SK-N-SH (cell line): ENCODE results near the gene AFAP1. TPM values are rescaled to one million over a fixed set of nuclear protein-coding genes. Genes with fewer than 3 reads are reported as not detected.
A peak's percentile ranks its signal among the peaks of the same experiment; 100 is the strongest.

Experiments used
- CTCF ChIA-PET: fragments of 300-600, 350-600 bp; formaldehyde crosslinking; extraction: SDS; loops from one replicate; lab custom pipeline; 2021; lab: Yijun Ruan, JAX
- POLR2A ChIA-PET: fragments of 350-600 bp; sonication (Branson Sonifier 250); formaldehyde crosslinking; extraction: SDS; loops from one replicate; lab custom pipeline; 2020; ENCODE audit warnings: antibody characterized with exemption, inconsistent platforms; lab: Yijun Ruan, JAX
- DNase-seq: peaks from one replicate; pipeline ENCODE4 v3.0.0; 2012
- H2AFZ ChIP-seq: fragments of 200-600 bp; sonication (generic); 2 replicates; pipeline ENCODE4 v1.8.1; 2016; ENCODE audit warnings: antibody characterized with exemption, mild to moderate bottlenecking, low read depth
- H3F3A ChIP-seq: fragments of 200-600 bp; sonication (generic); replicated peaks from 2 replicates; pipeline ENCODE3; 2016; ENCODE audit warnings: antibody characterized with exemption, mild to moderate bottlenecking; ENCODE audit not compliant: insufficient read depth
- H3K27ac ChIP-seq, 2 experiments: fragments of 200-500 bp in 1 of 2; fragments of 200-600 bp in 1 of 2; sonication (Bioruptor generic) in 1 of 2; sonication (generic), shearing (Covaris generic) in 1 of 2; 2 replicates each; pipeline versions ENCODE4 v1.5.1 to v1.6.1; 2014 to 2016; ENCODE audit warnings: low read depth in 2 of 2, inconsistent platforms in 1 of 2, low read length in 1 of 2, mild to moderate bottlenecking in 1 of 2, mixed read lengths in 1 of 2
- H3K27me3 ChIP-seq: fragments of 200-600 bp; sonication (generic), shearing (Covaris generic); 2 replicates; pipeline ENCODE4 v1.6.1; 2016; ENCODE audit warnings: mixed run types; ENCODE audit not compliant: insufficient read depth
- H3K36me3 ChIP-seq, 2 experiments: fragments of 200-500 bp in 1 of 2; fragments of 200-600 bp in 1 of 2; sonication (Bioruptor generic) in 1 of 2; sonication (generic) in 1 of 2; replicated peaks in 1 of 2; 2 replicates each; pipeline versions ENCODE3 to v1.5.1; 2014 to 2016; ENCODE audit warnings: low read length in 1 of 2, mild to moderate bottlenecking in 1 of 2; ENCODE audit not compliant: insufficient read depth in 2 of 2, control insufficient read depth in 1 of 2
- H3K4me1 ChIP-seq, 2 experiments: fragments of 200-500 bp in 1 of 2; fragments of 200-600 bp in 1 of 2; sonication (Bioruptor generic) in 1 of 2; sonication (generic), shearing (Covaris generic) in 1 of 2; 2 replicates each; pipeline versions ENCODE4 v1.5.1 to v1.6.1; 2014 to 2016; ENCODE audit warnings: low read depth in 1 of 2, low read length in 1 of 2, mixed run types in 1 of 2; ENCODE audit not compliant: insufficient read depth in 2 of 2, control insufficient read depth in 1 of 2
- H3K4me2 ChIP-seq: fragments of 200-600 bp; sonication (generic), shearing (Covaris generic); 2 replicates; pipeline ENCODE4 v1.6.1; 2017; ENCODE audit warnings: mixed run types
- H3K4me3 ChIP-seq, 2 experiments: fragments of 200-500 bp in 1 of 2; fragments of 200-600 bp in 1 of 2; sonication (Bioruptor generic) in 1 of 2; sonication (generic), shearing (Covaris generic) in 1 of 2; 2 replicates each; pipeline versions ENCODE4 v1.5.1 to v1.8.1; 2014 to 2016; ENCODE audit warnings: low read depth in 2 of 2, inconsistent platforms in 1 of 2, low read length in 1 of 2, mild to moderate bottlenecking in 1 of 2, mixed read lengths in 1 of 2, moderate library complexity in 1 of 2
- H3K79me2 ChIP-seq: fragments of 200-600 bp; sonication (generic); 2 replicates; pipeline ENCODE4 v1.8.1; 2017; ENCODE audit warnings: mild to moderate bottlenecking; ENCODE audit not compliant: insufficient read depth
- H3K9ac ChIP-seq: fragments of 200-600 bp; sonication (generic); 2 replicates; pipeline ENCODE4 v1.6.1; 2017; ENCODE audit warnings: mixed run types
- H3K9me2 ChIP-seq: fragments of 200-600 bp; sonication (generic); 2 replicates; pipeline ENCODE4 v1.6.1; 2017; ENCODE audit warnings: mixed run types
- H3K9me3 ChIP-seq: fragments of 200-600 bp; sonication (generic); 2 replicates; pipeline ENCODE4 v1.6.1; 2017; ENCODE audit warnings: mixed run types, mild to moderate bottlenecking, moderate library complexity
- H4K20me1 ChIP-seq: fragments of 200-600 bp; sonication (generic); 2 replicates; pipeline ENCODE4 v1.6.1; 2017; ENCODE audit warnings: mild to moderate bottlenecking, mixed run types; ENCODE audit not compliant: insufficient read depth
- CHD2 ChIP-seq: fragments of 150-350 bp; IDR thresholded peaks from 2 replicates; pipeline ENCODE4 v1.6.1; 2018; ENCODE audit warnings: low read length; ENCODE audit not compliant: partially characterized antibody
- ELF1 ChIP-seq: IDR thresholded peaks from 2 replicates; pipeline ENCODE4 v1.4.0; 2012
- EZH2phosphoT487 ChIP-seq: fragments of 200-600 bp; sonication (generic); IDR thresholded peaks from 2 replicates; pipeline ENCODE4 v1.6.1; 2017; ENCODE audit warnings: low read depth, mixed run types, mild to moderate bottlenecking, antibody characterized with exemption, moderate library complexity, borderline replicate concordance
- FOXM1 ChIP-seq: IDR thresholded peaks from 2 replicates; pipeline ENCODE4 v1.4.0; 2012; ENCODE audit warnings: low read depth, mild to moderate bottlenecking
- JUND ChIP-seq: IDR thresholded peaks from 2 replicates; pipeline ENCODE4 v1.4.0; 2012
- MEF2A ChIP-seq: IDR thresholded peaks from 2 replicates; pipeline ENCODE4 v1.4.0; 2012; ENCODE audit warnings: low read depth, borderline replicate concordance
- NFIC ChIP-seq: IDR thresholded peaks from 2 replicates; pipeline ENCODE4 v1.4.0; 2012; ENCODE audit warnings: borderline replicate concordance
- NRF1 ChIP-seq: IDR thresholded peaks from 2 replicates; pipeline ENCODE4 v1.6.1; 2012; ENCODE audit warnings: low read depth, mild to moderate bottlenecking, low read length
- RAD21 ChIP-seq: IDR thresholded peaks from 2 replicates; pipeline ENCODE4 v1.6.1; 2012; ENCODE audit warnings: mild to moderate bottlenecking, low read length
- RCOR1 ChIP-seq: fragments of 150-350 bp; IDR thresholded peaks from 2 replicates; pipeline ENCODE4 v1.6.1; 2017; ENCODE audit warnings: antibody characterized with exemption, low read length
- RFX5 ChIP-seq: IDR thresholded peaks from 2 replicates; pipeline ENCODE4 v1.6.1; 2012; ENCODE audit warnings: mild to moderate bottlenecking, improper control_type of control experiment, low read length
- RXRA ChIP-seq: IDR thresholded peaks from 2 replicates; pipeline ENCODE4 v1.4.0; 2012; ENCODE audit warnings: low read depth, mild to moderate bottlenecking, borderline replicate concordance
- SIN3A ChIP-seq: IDR thresholded peaks from 2 replicates; pipeline ENCODE4 v1.6.1; 2012; ENCODE audit warnings: low read depth, mild to moderate bottlenecking, low read length, moderate library complexity, borderline replicate concordance
- SMC3 ChIP-seq: IDR thresholded peaks from 2 replicates; pipeline ENCODE4 v1.6.1; 2012; ENCODE audit warnings: low read depth, low read length, improper control_type of control experiment
- TAF1 ChIP-seq: IDR thresholded peaks from 2 replicates; pipeline ENCODE4 v1.6.1; 2012; ENCODE audit warnings: low read depth, mild to moderate bottlenecking, low read length, moderate library complexity, borderline replicate concordance
- TCF12 ChIP-seq: IDR thresholded peaks from 2 replicates; pipeline ENCODE4 v1.4.0; 2012
- YY1 ChIP-seq: IDR thresholded peaks from 2 replicates; pipeline ENCODE4 v1.4.0; 2012; ENCODE audit warnings: low read depth, mild to moderate bottlenecking
- WGBS: methylation state at CpG from one replicate; pipeline ENCODE4 v1.1.6; 2017; ENCODE audit warnings: low lambda C conversion rate; 5-methylcytosine and 5-hydroxymethylcytosine counted together
- polyA plus RNA-seq, 3 experiments: library from polyadenylated mRNA; depleted of rRNA; stranded (reverse); fragments of >200 nt; gene quantifications; 2 replicates each; pipeline ENCODE4 v1.2.3, GENCODE V29; 2012
- TF ChIP-seq, protein P1 (sequence below): IDR thresholded peaks from 2 replicates; pipeline ENCODE4; 2012
- TF ChIP-seq, protein P2 (sequence below): fragments of 150-350 bp; IDR thresholded peaks from 2 replicates; pipeline ENCODE4 v1.6.1; 2016; ENCODE audit warnings: mild to moderate bottlenecking, low read depth, low read length
- TF ChIP-seq, protein P3 (sequence below): fragments of 200-600 bp; sonication (generic); IDR thresholded peaks from 2 replicates; pipeline ENCODE4 v1.6.1; 2017; ENCODE audit warnings: antibody characterized with exemption, mild to moderate bottlenecking, moderate library complexity

Gene AFAP1
- polyA plus RNA-seq, 1 of the 3 experiments (the other 2 are of a cell fraction), result 67.9 TPM

DNA sequence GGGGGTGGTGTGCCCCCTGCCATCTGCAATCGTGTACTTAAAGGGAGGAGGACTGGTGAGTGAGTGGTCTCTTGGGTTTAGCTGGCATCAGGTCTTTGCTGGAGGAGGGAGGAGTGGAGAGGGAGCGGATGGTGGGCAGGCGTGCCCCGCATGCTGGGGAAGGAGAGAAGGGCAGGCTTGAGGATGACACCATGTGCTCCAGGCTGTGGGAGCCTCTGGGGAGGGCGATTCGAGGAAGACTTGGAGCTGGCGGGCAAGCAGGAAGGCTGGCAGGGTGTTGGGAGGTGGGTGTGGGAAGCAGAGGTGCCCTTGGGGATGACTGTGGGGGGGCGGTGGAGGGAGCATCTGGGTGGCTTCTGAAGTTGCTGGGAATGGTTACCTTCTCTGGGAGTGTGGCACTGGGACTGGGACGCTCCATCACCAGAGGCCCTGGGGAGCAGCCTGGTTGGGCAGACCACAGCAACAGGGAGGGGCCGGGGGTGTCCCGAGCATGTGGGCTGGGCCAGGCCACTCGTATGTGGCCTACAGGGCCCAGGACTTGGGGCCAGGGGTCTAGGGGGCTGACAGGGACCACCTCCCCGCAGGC, 30.8 kb upstream of the AFAP1 start:
- H3K4me3 ChIP-seq, result no peak overlapping the region

DNA sequence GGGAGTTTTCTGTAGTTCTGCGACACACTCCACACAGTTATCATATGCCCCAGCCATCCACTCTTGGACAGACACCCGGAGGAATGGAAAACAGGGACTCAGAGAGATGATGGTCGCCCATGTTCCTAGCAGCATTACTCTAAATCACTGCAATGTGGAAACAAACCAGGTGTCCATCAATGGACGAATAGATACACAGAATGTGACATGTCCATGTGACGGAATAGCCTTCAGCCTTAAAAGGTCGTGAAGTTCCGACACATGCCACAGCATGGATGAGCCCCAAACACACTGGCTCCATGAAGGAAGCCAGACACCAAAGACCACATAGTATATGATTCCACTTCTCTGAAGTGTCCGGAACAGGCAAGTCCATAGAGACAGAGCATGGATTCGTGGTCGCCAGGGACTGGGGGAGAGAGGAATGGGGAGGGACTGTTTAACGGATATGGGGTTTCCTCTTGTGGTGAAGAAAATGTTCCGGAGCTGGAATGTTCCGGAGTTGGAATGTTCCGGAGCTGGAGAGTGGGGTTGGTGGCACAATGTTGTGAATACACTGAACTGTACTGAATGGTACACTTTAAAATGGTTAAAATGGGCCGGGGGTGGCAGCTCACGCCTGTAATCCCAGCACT, 28.7 kb upstream of the AFAP1 start:
- Histone ChIP-seq H3K9me2 (no peaks in the 10 kb centered on the region), H3K27ac (no peak overlapping the region), H3K79me2 (peaks cover 10% of the 10 kb centered on the region; the same call in 1 of the 2 replicates), H3K9ac (no peak overlapping the region), H3K36me3 (no peaks in the 10 kb centered on the region), H3K4me1 (peaks cover 27 to 37% of the 10 kb centered on the region in 2 experiments; a peak in 3 of 4 replicates), H4K20me1 (no peaks in the 10 kb centered on the region), H3K4me2 (peak overlapping the region; percentile 8; the same call in 1 of the 2 replicates), H3K27me3 (no peaks in the 10 kb centered on the region), H2AFZ (peak overlapping the region; percentile 66), H3K9me3 (no peaks in the 10 kb centered on the region), H3K4me3 (no peak overlapping the region), H3F3A (peaks cover 27% of the 10 kb centered on the region)
- WGBS, result 91% methylated on average over 16 of the region's 16 CpGs
- no peak for DNase-seq
- CTCF ChIA-PET, result interaction anchor here (0.9 to 4.0 kb wide), 6 partner anchors 9 to 166 kb away, joined by 3 to 19 read pairs (median 4); no protein-coding TSS in a partner anchor
- POLR2A ChIA-PET, result no interaction called here
- no peak for TF ChIP-seq RAD21
- TF ChIP-seq NRF1, result no peak
- TF ChIP-seq RFX5, result no peak
- no peak for TF ChIP-seq JUND
- TF ChIP-seq NFIC, result no peak
- no peak for TF ChIP-seq FOXM1
- TF ChIP-seq, protein P1, sequence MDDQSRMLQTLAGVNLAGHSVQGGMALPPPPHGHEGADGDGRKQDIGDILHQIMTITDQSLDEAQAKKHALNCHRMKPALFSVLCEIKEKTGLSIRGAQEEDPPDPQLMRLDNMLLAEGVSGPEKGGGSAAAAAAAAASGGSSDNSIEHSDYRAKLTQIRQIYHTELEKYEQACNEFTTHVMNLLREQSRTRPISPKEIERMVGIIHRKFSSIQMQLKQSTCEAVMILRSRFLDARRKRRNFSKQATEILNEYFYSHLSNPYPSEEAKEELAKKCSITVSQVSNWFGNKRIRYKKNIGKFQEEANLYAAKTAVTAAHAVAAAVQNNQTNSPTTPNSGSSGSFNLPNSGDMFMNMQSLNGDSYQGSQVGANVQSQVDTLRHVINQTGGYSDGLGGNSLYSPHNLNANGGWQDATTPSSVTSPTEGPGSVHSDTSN, result no peak
- no peak for TF ChIP-seq MEF2A
- TF ChIP-seq EZH2phosphoT487, result no peak
- TF ChIP-seq, protein P2, sequence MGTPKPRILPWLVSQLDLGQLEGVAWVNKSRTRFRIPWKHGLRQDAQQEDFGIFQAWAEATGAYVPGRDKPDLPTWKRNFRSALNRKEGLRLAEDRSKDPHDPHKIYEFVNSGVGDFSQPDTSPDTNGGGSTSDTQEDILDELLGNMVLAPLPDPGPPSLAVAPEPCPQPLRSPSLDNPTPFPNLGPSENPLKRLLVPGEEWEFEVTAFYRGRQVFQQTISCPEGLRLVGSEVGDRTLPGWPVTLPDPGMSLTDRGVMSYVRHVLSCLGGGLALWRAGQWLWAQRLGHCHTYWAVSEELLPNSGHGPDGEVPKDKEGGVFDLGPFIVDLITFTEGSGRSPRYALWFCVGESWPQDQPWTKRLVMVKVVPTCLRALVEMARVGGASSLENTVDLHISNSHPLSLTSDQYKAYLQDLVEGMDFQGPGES, result no peak
- TF ChIP-seq ELF1, result no peak
- no peak for TF ChIP-seq RXRA

More for the DNA sequence above, 30.8 kb upstream of the AFAP1 start:
- Histone ChIP-seq H3K4me2 (peak overlapping the region; percentile 64), H3K9me3 (no peaks in the 10 kb centered on the region), H3K9me2 (no peaks in the 10 kb centered on the region), H4K20me1 (no peaks in the 10 kb centered on the region), H3K27me3 (no peaks in the 10 kb centered on the region), H3K36me3 (no peaks in the 10 kb centered on the region), H3K4me1 (peaks cover 24 to 31% of the 10 kb centered on the region in 2 experiments; a peak in 3 of 4 replicates), H3F3A (peaks cover 28% of the 10 kb centered on the region), H2AFZ (peak overlapping the region; percentile 74), H3K79me2 (peaks cover 10% of the 10 kb centered on the region; the same call in 1 of the 2 replicates), H3K9ac (peak overlapping the region; percentile 46; the same call in 1 of the 2 replicates), H3K27ac (peak overlapping the region; percentile 76 to 79)
- CTCF ChIA-PET, result interaction anchor here (0.6 to 1.6 kb wide), 5 partner anchors 17 to 209 kb away, joined by 3 to 5 read pairs (median 3); no protein-coding TSS in a partner anchor
- POLR2A ChIA-PET, result no interaction called here
- 85% methylated on average over 8 of the region's 13 CpGs for WGBS
- DNase-seq, result peak; percentile 42
- no peak for TF ChIP-seq SIN3A
- TF ChIP-seq, protein P2, result no peak
- no peak for TF ChIP-seq TAF1
- TF ChIP-seq NRF1, result no peak
- TF ChIP-seq RFX5, result no peak
- TF ChIP-seq CHD2, result no peak
- no peak for TF ChIP-seq MEF2A
- no peak for TF ChIP-seq RCOR1
- no peak for TF ChIP-seq SMC3
- TF ChIP-seq, protein P3, sequence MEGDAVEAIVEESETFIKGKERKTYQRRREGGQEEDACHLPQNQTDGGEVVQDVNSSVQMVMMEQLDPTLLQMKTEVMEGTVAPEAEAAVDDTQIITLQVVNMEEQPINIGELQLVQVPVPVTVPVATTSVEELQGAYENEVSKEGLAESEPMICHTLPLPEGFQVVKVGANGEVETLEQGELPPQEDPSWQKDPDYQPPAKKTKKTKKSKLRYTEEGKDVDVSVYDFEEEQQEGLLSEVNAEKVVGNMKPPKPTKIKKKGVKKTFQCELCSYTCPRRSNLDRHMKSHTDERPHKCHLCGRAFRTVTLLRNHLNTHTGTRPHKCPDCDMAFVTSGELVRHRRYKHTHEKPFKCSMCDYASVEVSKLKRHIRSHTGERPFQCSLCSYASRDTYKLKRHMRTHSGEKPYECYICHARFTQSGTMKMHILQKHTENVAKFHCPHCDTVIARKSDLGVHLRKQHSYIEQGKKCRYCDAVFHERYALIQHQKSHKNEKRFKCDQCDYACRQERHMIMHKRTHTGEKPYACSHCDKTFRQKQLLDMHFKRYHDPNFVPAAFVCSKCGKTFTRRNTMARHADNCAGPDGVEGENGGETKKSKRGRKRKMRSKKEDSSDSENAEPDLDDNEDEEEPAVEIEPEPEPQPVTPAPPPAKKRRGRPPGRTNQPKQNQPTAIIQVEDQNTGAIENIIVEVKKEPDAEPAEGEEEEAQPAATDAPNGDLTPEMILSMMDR, result no peak
- no peak for TF ChIP-seq YY1
- TF ChIP-seq EZH2phosphoT487, result no peak
- no peak for TF ChIP-seq TCF12
